Naive thymus-derived CD8-positive, alpha-beta T cell (primary cell): Measurements from ENCODE around the gene LTV1. TPM values are rescaled to one million over a fixed set of nuclear protein-coding genes. Genes with fewer than 3 reads are reported as not detected.
"Not testable (repeated sequence)": the region's sequence is repeated elsewhere in the genome, so short reads cannot be mapped to it uniquely, and the experiment has no call there.

Experiments
- ATAC-seq, 2 donors: fragments of 150-1000 bp; cut with Tn5 transposase in 1 of 2; sonication (Bioruptor Pico), chemical (Tn5 transposase) in 1 of 2; 1 replicate in 1 of 2; 2 replicates in 1 of 2; pipeline ENCODE4 v1.10.0; 2021; ENCODE audit warnings: mild to moderate bottlenecking in 2 of 2, moderate library complexity in 2 of 2
- POLR2A ChIA-PET: fragments of 350-600 bp; sonication (Branson Sonifier 250); formaldehyde crosslinking; loops from one replicate; lab custom pipeline; 2021; ENCODE audit warnings: antibody characterized with exemption; lab: Charles Lee
- DNase-seq, 10 donors: peaks; one replicate each; pipeline versions ENCODE4 v3.0.0 to v3.0.0-alpha.2; 2020 to 2022
- H3K27ac Mint-ChIP-seq, 10 donors: one replicate each; pipeline ENCODE4 v1.8.0; 2020 to 2022; ENCODE audit warnings: mild to moderate bottlenecking in 10 of 10, mixed read lengths in 10 of 10, moderate library complexity in 4 of 10, inconsistent platforms in 1 of 10
- H3K27me3 Mint-ChIP-seq, 5 donors: one replicate each; pipeline ENCODE4 v1.8.0; 2021 to 2022; ENCODE audit warnings: mixed read lengths in 5 of 5
- H3K36me3 Mint-ChIP-seq, 3 donors: one replicate each; pipeline ENCODE4 v1.8.0; 2020 to 2022; ENCODE audit warnings: mixed read lengths in 3 of 3, mild to moderate bottlenecking in 2 of 3, inconsistent platforms in 1 of 3
- H3K4me1 Mint-ChIP-seq, 4 donors: one replicate each; pipeline ENCODE4 v1.8.0; 2021 to 2022; ENCODE audit warnings: mixed read lengths in 4 of 4
- H3K4me3 Mint-ChIP-seq, 10 donors: one replicate each; pipeline ENCODE4 v1.8.0; 2020 to 2022; ENCODE audit warnings: mild to moderate bottlenecking in 10 of 10, mixed read lengths in 10 of 10, moderate library complexity in 6 of 10, inconsistent platforms in 1 of 10
- H3K9me3 Mint-ChIP-seq, 9 donors: one replicate each; pipeline ENCODE4 v1.8.0; 2020 to 2022; ENCODE audit warnings: mixed read lengths in 9 of 9, mild to moderate bottlenecking in 3 of 9, inconsistent platforms in 1 of 9, moderate library complexity in 1 of 9
- polyA plus RNA-seq, 3 donors: library from polyadenylated mRNA; unstranded; fragments of 300-500 nt; fragmentation: Illumina TruSeq; gene quantifications; one replicate each; pipeline ENCODE4 v1.2.3, GENCODE V29; 2021
- total RNA-seq, 8 experiments: library from RNA in 2 of 8; stranded (reverse) in 2 of 8; gene quantifications; one replicate each; pipeline ENCODE4 v1.2.3 and lab custom pipeline; 2021 to 2026

Gene LTV1
- total RNA-seq = 10 to 100 TPM; 28.7 to 28.8 TPM
- 10 to 100 TPM; 20.2 to 27.1 (median 20.2) TPM for polyA plus RNA-seq
- 17.8 to 72.9 (median 19.9) reads per million in 6 experiments for total RNA-seq (lab: John Stamatoyannopoulos, UW)

GRCh38 chr6:143842902-143843676 lies at the start of gene LTV1:
LTV1 (plus strand) TSS chr6:143843338; CDS start chr6:143843478, 140 bp downstream.
- Mint-ChIP-seq H3K9me3 (no peaks in the 10 kb centered on the region), H3K36me3 (peaks cover 5 to 37% (median 18%) of the 10 kb centered on the region in 3 donors), H3K4me1 (peaks cover 15 to 35% (median 31%) of the 10 kb centered on the region in 4 donors), H3K27ac (peak within 1 kb of the TSS; percentile 87 to 99 (median 98)), H3K4me3 (peak within 1 kb of the TSS; percentile 90 to 98 (median 95)), H3K27me3 (peaks cover 0 to 2% (median 0%) of the 10 kb centered on the region in 5 donors)
- DNase-seq = peak; percentile 84 to 95 (median 90)
- POLR2A ChIA-PET = interaction anchor here (0.6 to 2.0 kb wide), 7 partner anchors 11 to 1892 kb away, joined by 3 to 9 read pairs (median 4); partner anchors contain the start of genes EPM2A, PHACTR2 and SF3B5
- peak; percentile 94 to 96 for ATAC-seq

GRCh38 chr6:143796551-143796950 lies 46.6 kb upstream of the LTV1 start:
- Mint-ChIP-seq H3K36me3 (peaks cover 38 to 52% (median 44%) of the 10 kb centered on the region in 3 donors), H3K9me3 (peaks cover 0 to 38% (median 15%) of the 10 kb centered on the region in 9 donors)
- H3K27me3 Mint-ChIP-seq = not testable (repeated sequence)

GRCh38 chr6:143798487-143798886 lies 44.7 kb upstream of the LTV1 start:
- POLR2A ChIA-PET, DNase-seq, H3K27ac Mint-ChIP-seq, H3K4me1 Mint-ChIP-seq, ATAC-seq, H3K27me3 Mint-ChIP-seq, H3K4me3 Mint-ChIP-seq: not testable (repeated sequence)
- peaks cover 0 to 38% (median 13%) of the 10 kb centered on the region in 9 donors for H3K9me3 Mint-ChIP-seq
- peaks cover 31 to 42% (median 32%) of the 10 kb centered on the region in 3 donors for H3K36me3 Mint-ChIP-seq

More at GRCh38 chr6:143796551-143796950, 46.6 kb upstream of the LTV1 start:
- H3K4me1 Mint-ChIP-seq, H3K27ac Mint-ChIP-seq, H3K4me3 Mint-ChIP-seq, ATAC-seq, DNase-seq, POLR2A ChIA-PET: not testable (repeated sequence)

- Mint-ChIP-seq H3K9me3 (peaks cover 0 to 29% (median 13%) of the 10 kb centered on the region in 9 donors), H3K27ac (no peak overlapping the region), H3K4me1 (peaks cover 0 to 5% (median 0%) of the 10 kb centered on the region in 4 donors), H3K4me3 (no peak overlapping the region), H3K36me3 (peaks cover 23 to 33% (median 31%) of the 10 kb centered on the region in 3 donors), H3K27me3 (no peaks in the 10 kb centered on the region)
- POLR2A ChIA-PET = no interaction called here
- ATAC-seq (no peak), DNase-seq (no peak)
These were observed 40.1 kb upstream of the LTV1 start for GRCh38 chr6:143802833-143803565.

- DNase-seq = no peak
- ATAC-seq = no peak
- Mint-ChIP-seq H3K36me3 (peaks cover 19 to 25% (median 24%) of the 10 kb centered on the region in 3 donors), H3K4me3 (no peak overlapping the region), H3K27ac (no peak overlapping the region), H3K4me1 (peaks cover 0 to 5% (median 0%) of the 10 kb centered on the region in 4 donors), H3K27me3 (no peaks in the 10 kb centered on the region), H3K9me3 (peaks cover 0 to 24% (median 13%) of the 10 kb centered on the region in 9 donors)
- POLR2A ChIA-PET = no interaction called here
These were observed 39.2 kb upstream of the LTV1 start for GRCh38 chr6:143803769-143804568.

GRCh38 chr6:143804835-143805239 lies 38.3 kb upstream of the LTV1 start:
- no peak for ATAC-seq
- Mint-ChIP-seq H3K27ac (no peak overlapping the region), H3K36me3 (peaks cover 11 to 17% (median 16%) of the 10 kb centered on the region in 3 donors), H3K4me3 (no peak overlapping the region), H3K9me3 (peaks cover 0 to 15% (median 6%) of the 10 kb centered on the region in 9 donors), H3K27me3 (no peaks in the 10 kb centered on the region), H3K4me1 (peaks cover 0 to 5% (median 0%) of the 10 kb centered on the region in 4 donors)
- no peak for DNase-seq
- POLR2A ChIA-PET = no interaction called here

- ATAC-seq (no peak), DNase-seq (no peak)
- Mint-ChIP-seq H3K9me3 (peaks cover 0 to 3% (median 0%) of the 10 kb centered on the region in 9 donors), H3K27me3 (no peaks in the 10 kb centered on the region), H3K4me3 (no peak overlapping the region), H3K36me3 (peaks cover under 1 to 11% (median 9%) of the 10 kb centered on the region in 3 donors), H3K4me1 (peaks cover 0 to 5% (median 0%) of the 10 kb centered on the region in 4 donors), H3K27ac (no peak overlapping the region)
- POLR2A ChIA-PET = interaction anchor here (0.7 kb wide), 1 partner anchor 186 kb away, joined by 3 read pairs; no protein-coding TSS in a partner anchor
These were observed 36.6 kb upstream of the LTV1 start for GRCh38 chr6:143806282-143807102.

- POLR2A ChIA-PET = interaction anchor here (0.7 kb wide), 1 partner anchor 187 kb away, joined by 3 read pairs; no protein-coding TSS in a partner anchor
- H3K9me3 Mint-ChIP-seq = peaks cover 0 to 2% (median 0%) of the 10 kb centered on the region in 9 donors
- peaks cover 0 to 5% (median 0%) of the 10 kb centered on the region in 4 donors for H3K4me1 Mint-ChIP-seq
- ATAC-seq = no peak
- no peaks in the 10 kb centered on the region for H3K27me3 Mint-ChIP-seq
- no peak overlapping the region for H3K27ac Mint-ChIP-seq
- peaks cover 0 to 10% (median 6%) of the 10 kb centered on the region in 3 donors for H3K36me3 Mint-ChIP-seq
- no peak for DNase-seq
- no peak overlapping the region for H3K4me3 Mint-ChIP-seq
These were observed 35.9 kb upstream of the LTV1 start for GRCh38 chr6:143807103-143807772.

- no peak overlapping the region for H3K4me3 Mint-ChIP-seq
- no peak overlapping the region for H3K27ac Mint-ChIP-seq
- H3K9me3 Mint-ChIP-seq = no peaks in the 10 kb centered on the region
- peaks cover 0 to under 1% (median 0%) of the 10 kb centered on the region in 4 donors for H3K4me1 Mint-ChIP-seq
- no peaks in the 10 kb centered on the region for H3K27me3 Mint-ChIP-seq
- ATAC-seq (no peak), DNase-seq (no peak)
- POLR2A ChIA-PET = no interaction called here
- peaks cover 0 to 9% (median 5%) of the 10 kb centered on the region in 3 donors for H3K36me3 Mint-ChIP-seq
These were observed 32.4 kb upstream of the LTV1 start for GRCh38 chr6:143810745-143811144.

GRCh38 chr6:143811501-143812157 lies 31.5 kb upstream of the LTV1 start:
- Mint-ChIP-seq H3K4me3 (no peak overlapping the region), H3K9me3 (no peaks in the 10 kb centered on the region), H3K36me3 (peaks cover 0 to 9% (median 5%) of the 10 kb centered on the region in 3 donors), H3K27me3 (no peaks in the 10 kb centered on the region), H3K27ac (no peak overlapping the region), H3K4me1 (no peaks in the 10 kb centered on the region)
- ATAC-seq = no peak
- DNase-seq = no peak
- POLR2A ChIA-PET = no interaction called here
